T-helper 22 cell (primary cell): ENCODE measurements around the gene GBX1.

Source experiments
- DNase-seq: peaks from one replicate; pipeline ENCODE4 v3.0.0-alpha.2; 2020; ENCODE audit warnings: low read depth

The GBX1 gene

DNA sequence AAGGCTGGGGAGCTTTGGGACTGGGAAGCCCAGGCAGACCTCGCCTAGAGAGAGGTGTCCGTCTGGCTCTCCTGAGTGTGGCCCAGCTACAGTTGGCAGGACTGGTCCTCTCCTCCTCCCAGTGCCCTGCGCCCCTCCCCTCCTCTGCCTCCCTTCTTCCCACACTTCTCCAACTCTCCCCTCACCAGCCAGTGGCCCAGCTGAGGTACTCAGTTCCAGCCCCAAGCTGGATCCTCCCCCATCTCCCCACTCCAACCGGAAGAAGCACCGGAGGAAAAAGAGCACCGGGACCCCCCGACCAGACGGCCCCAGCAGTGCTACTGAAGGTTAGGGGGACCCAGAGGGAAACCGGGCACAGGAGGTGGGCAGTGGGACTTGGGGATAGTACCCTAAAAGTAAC is 27.7 kb downstream of the GBX1 start:
- DNase-seq = no peak

DNA sequence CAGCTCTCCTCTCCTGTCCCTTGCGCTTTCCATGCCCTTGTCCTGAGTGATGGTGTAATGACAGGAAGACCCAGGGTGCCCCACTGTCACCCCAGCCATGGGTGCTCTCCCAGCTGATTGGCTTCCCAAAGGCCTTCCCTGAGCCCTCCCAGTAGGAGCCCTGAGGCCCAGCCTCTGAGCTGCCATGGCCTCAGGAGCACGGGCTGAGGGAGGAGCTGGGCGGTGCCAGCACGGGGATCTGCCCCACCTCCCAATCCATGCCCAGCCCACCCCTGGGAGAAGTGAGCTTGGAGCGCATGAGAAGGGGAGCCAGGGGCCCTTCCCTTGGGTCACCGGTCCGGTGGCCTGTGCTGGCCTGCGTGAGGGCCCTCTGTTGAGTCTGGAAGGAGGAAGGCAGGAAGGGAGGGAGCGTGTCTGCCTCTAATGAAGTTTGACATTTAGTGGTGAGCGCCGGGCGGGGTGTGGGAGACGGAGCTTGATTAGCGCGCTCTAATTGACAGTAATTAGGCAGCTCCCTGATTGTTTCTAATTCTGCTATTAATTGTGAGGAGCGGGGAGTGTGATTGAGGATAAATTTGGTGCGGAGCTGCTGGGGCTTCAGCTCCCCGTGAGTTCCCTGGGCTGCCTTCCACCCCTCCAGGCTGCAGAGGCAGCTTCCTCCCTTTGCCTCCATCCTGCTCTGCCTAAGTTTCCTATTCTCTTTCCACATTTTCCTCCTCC is 28.3 kb downstream of the GBX1 start:
- DNase-seq = no peak

GRCh38 chr7:151138153-151138851 is 29.2 kb downstream of the GBX1 start:
- no peak for DNase-seq

DNA sequence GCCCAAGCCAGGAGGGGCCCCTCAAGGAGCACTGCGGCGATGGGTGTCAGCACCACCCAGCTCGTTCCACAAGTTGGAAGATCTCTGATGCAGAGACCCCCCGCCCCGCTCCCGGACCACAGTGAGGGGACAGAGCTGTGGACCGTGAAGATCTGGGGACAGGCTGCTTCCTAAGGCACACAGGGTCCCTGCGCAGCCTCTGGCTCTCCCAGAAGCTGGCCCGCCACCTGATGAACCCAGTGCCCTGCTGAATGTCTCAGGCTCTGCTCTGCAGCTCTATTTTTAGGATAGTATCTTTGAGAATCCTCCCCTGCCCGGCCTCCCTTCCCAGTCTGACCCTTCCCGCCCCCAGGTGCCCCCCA is 29.7 kb downstream of the GBX1 start:
- no peak for DNase-seq

- DNase-seq = no peak
Measured at GRCh38 chr7:151137076-151137675, 30.3 kb downstream of the GBX1 start.

DNA sequence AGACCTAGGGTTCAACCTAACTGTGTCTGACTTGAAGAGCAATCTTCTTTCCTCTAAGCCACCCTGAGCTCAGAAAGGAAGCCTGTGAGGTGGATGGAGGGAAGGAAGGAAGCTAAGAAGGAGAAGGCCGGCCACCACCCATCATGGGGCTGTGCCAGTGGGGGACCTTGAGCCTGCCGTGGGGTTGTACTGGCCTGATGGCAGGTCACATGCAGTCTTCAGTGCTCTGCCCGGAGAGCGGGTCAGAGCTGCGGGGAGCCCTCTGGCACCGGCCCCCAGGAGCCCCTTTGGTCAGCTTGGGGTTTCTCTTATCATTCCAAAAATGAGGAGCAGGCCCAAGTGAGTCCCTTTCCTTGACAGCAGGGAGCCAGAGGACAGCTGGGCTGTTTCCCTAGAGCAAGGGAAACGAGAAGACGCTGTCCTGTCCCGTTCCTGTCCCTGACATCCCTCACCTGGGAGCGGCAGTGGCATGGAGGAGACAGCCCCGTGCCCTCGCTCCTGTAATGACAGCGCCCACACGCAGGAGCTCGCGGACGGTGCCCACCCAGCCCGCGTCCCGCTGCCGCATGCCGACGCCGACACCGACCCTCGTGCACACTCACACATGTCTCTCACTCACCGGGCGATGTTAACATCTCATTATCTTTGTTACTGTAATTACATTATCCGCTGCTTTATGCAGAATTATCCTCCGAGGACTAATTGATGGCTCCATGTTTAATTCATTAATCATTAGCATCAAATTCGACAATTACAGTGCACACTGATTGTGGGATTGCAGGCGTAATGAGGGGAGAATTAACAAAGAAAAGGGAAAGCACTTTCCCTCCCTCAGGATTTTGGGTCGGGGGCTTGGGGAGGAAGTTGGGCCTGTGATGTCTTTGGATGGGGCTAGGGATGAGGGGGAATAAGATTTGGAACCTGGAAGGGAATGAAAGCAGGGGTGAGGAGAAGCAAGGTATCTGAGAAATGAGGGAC is 31.3 kb downstream of the GBX1 start:
- DNase-seq = no peak

GRCh38 chr7:151135525-151135845 is 32.0 kb downstream of the GBX1 start:
- no peak for DNase-seq

DNA sequence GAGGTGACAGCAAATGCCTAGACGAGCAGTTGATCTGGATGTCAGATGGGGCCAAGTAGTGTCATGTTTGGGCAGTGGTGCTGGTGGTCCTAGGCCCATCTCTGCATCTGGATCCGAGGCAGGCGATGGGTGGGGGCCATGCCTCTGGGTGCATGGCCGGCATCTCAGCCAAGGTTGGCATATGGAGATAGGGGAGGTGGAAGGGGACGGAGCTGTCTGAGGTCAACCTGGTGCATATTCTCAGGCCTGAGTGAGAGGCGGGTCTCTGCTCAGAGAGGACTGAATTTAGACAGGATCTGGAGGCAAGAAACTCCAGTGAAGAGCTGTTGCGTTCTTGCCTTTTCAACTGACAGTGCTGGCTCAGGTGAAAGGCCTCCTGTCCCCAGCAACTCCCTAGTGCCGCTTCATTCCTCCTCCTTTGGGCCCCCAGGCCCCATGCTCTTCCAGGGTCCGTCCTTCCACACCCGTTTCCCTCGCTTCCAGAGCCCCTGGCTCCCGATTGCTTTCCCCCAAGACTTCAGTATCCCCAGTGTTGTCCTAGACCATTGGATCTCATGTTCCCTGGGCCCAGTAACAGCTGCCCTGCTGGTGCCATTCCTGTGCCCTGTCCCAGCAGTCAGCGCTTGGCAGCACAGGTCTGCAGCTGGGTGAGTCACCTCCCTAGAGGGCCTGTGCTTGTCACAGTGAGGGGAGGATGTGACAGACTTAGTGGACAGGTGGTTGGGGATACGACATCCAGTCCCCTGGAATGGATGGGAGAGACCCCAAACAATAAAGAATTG is 32.6 kb downstream of the GBX1 start:
- no peak for DNase-seq

DNA sequence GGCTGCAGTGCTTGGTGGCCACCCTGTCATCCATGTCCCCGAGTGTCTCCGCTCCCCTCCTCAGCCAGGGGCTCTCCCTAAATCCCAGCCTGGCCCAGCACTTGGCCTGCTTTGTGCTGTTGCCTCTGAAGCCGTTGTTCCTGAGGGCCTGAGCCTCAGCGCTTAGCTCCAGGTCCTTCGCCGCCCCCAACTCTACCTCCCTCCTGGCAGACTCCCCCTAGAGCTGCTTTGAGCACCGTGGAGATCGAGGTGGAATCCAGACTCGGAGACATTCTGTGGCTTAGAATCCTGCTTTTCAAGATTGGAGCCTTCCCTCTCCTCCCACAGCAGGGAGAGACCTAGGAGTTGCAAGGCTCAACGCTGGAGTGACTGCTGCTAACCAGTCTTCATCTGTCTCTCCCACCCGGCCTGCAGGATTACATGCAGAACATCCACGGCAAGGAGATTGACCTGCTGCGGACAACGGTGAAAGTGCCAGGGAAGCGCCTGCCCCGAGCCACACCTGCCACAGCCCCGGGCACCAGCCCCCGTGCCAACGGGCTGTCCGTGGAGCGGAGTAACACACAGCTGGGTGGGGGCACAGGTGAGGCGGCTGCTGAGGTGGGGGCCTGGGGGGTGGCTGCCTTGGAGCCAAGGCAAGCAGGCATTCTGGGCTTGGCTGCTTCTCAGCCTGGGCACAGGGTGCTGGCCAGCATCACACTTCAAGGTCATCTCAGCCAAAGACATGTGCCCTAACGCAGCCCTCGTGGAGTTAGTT is 33.3 kb downstream of the GBX1 start:
- no peak for DNase-seq

- no peak for DNase-seq
Measured at GRCh38 chr7:151133266-151133985, 34.1 kb downstream of the GBX1 start.

- DNase-seq = no peak
Measured at GRCh38 chr7:151132461-151133205, 34.9 kb downstream of the GBX1 start.

- no peak for DNase-seq
Measured at GRCh38 chr7:151131592-151132293, 35.8 kb downstream of the GBX1 start.

DNA sequence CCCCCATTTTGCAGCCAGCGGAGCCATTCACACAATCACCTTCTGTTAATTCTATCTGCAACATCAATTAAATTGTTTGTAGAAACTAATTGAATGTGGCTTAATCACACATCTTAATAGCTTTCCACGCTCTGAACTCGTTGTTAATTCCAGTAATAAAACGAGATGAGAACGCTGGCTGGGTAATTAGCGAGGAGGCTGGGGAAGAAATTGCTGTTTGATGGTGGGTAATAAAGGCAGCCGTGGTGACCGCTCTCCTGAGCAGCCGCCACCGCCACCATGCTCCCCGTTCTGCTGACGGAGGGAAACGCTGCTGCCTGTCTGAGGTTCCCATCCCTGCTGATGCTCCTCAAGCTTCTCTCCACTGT is 36.3 kb downstream of the GBX1 start:
- DNase-seq = no peak

GRCh38 chr7:151130741-151131157 is 36.7 kb downstream of the GBX1 start:
- no peak for DNase-seq

- DNase-seq = no peak
Measured at GRCh38 chr7:151129960-151130591, 37.4 kb downstream of the GBX1 start.

DNA sequence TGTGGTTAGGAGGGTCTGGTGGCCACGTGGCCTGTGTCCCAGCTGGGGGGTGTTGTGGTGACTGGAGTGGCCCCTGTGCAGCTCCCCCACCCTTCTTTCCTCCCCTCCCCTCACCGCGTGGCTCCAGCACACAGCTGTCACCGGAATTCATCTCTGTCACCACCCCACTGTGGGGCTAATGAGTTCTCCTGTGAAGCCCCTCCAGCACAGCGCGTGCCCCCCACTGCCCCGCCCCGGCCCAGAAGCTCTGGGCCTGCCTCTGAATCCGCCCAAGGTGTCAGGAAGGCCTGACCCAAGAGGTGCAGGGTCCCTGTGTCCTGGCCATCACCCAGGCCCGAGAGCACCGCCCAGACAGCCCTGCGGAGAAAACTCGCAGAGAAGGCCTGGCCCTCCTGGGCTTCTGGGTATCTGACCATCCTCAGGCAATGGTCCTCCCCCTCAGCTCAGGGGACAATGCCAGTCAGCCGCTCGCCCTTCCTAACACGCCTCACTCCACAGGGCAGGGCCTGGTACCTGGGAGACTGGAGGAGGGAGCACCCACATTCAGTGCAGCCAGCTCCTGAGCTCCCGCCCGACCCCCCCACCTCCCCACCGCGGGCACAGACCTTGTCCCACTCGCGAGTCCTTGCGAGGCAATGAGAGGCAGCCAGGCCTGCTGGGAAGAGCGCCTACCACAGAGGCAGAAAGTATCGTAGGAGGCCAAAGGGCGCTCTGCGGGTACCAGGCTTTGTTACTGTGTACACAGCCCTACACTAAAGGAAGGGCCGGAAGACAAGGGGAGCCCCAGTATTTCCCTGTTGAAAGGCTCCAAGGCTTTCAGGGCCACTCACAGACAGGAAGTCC is 38.2 kb downstream of the GBX1 start:
- DNase-seq = no peak

GRCh38 chr7:151128716-151129115 is 38.8 kb downstream of the GBX1 start:
- no peak for DNase-seq
